PC-9 (cell line): ENCODE measurements around the gene ELP4.

Experiments used
- CTCF ChIP-seq: fragments of 200-600 bp; sonication (generic); conservative IDR thresholded peaks from 2 replicates; pipeline ENCODE4 v1.6.1; 2017; ENCODE audit warnings: mixed run types, antibody characterized with exemption, mild to moderate bottlenecking, moderate library complexity
- EZH2 ChIP-seq: fragments of 200-600 bp; sonication (generic); IDR thresholded peaks from 2 replicates; pipeline ENCODE4 v1.8.0; 2017; ENCODE audit warnings: antibody characterized with exemption, low read depth

DNA sequence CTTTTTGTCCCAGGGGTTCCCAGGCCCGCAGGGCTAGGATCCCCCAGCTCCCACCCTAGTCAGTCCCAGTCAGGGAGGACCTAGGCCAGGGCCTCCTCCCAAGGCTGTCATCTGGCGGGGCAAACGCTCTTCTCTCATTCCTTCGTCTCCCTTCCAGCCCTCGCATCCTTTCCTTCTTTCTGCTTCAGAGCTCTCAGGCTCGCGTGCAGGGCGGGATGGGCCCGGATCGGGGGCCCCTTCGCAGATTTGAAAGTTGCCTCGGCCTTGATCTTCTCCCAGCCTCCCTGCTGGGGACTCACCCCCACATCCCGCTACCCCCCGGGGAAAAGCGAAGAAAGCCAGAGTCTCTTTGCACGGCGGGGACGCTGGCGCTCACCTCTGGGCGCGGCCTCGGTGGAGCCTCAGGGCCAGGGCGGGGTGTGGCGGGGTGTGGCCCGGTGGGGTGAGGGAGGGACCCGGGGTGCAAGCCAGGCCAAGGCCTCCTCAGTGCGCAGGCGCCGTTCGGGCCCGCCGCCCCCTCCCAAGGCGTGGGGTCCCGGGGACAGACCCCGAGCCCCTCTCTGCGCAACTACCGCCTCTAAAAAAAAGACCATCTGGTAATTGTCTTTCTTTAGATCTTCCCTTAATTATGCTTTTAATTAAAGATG lies 316.4 kb downstream of the ELP4 start:
- TF ChIP-seq CTCF: no peak
- no peak for TF ChIP-seq EZH2
